AG04449 (cell line): ENCODE results near the gene ADCY10.

Experiments used
- CTCF ChIA-PET: fragments of 350-600 bp; formaldehyde crosslinking; extraction: SDS; loops from one replicate; lab custom pipeline; 2021; ENCODE audit warnings: antibody characterized with exemption; lab: Yijun Ruan, JAX
- POLR2A ChIA-PET: fragments of 400-600, 350-600 bp; formaldehyde crosslinking; extraction: SDS; loops from one replicate; lab custom pipeline; 2020; ENCODE audit warnings: antibody characterized with exemption, inconsistent platforms; lab: Yijun Ruan, JAX
- DNase-seq: peaks from one replicate; pipeline ENCODE4 v3.0.0-alpha.2; 2010; ENCODE audit warnings: low read depth, low spot score
- H3K4me3 ChIP-seq: 2 replicates; pipeline ENCODE4 v1.5.1; 2011; ENCODE audit warnings: low read depth, mild to moderate bottlenecking, control low read depth, low read length
- CTCF ChIP-seq: IDR thresholded peaks from one replicate; pipeline ENCODE4 v1.5.1; 2011; ENCODE audit warnings: mild to moderate bottlenecking, moderate library complexity, low read length, control low read depth, inconsistent platforms; ENCODE audit not compliant: insufficient read depth; ENCODE audit errors: missing control alignments

Gene ADCY10

GRCh38 chr1:167854184-167854583, 59.8 kb downstream of the ADCY10 start:
- H3K4me3 ChIP-seq = no peak overlapping the region
- no peak for TF ChIP-seq CTCF
- ChIA-PET CTCF (interaction anchor here (0.7 kb wide), 1 partner anchor 149 kb away, joined by 3 read pairs; no protein-coding TSS in a partner anchor), POLR2A (no interaction called here)
- no peak for DNase-seq

GRCh38 chr1:167849666-167850065, 64.3 kb downstream of the ADCY10 start:
- DNase-seq = no peak
- no peak for TF ChIP-seq CTCF
- ChIA-PET POLR2A (no interaction called here), CTCF (interaction anchor here (1.2 kb wide), 1 partner anchor 20 kb away, joined by 3 read pairs; no protein-coding TSS in a partner anchor)
- H3K4me3 ChIP-seq = no peak overlapping the region

GRCh38 chr1:167842872-167843271, 71.1 kb downstream of the ADCY10 start:
- CTCF ChIA-PET = interaction anchor here (0.6 kb wide), 1 partner anchor 129 kb away, joined by 3 read pairs; no protein-coding TSS in a partner anchor
- POLR2A ChIA-PET = no interaction called here
- DNase-seq = no peak
- H3K4me3 ChIP-seq = no peak overlapping the region
- TF ChIP-seq CTCF = no peak

- ChIA-PET POLR2A (no interaction called here), CTCF (interaction anchor here (0.9 kb wide), 1 partner anchor 16 kb away, joined by 3 read pairs; no protein-coding TSS in a partner anchor)
- H3K4me3 ChIP-seq = no peak overlapping the region
- no peak for TF ChIP-seq CTCF
- no peak for DNase-seq
Measured at GRCh38 chr1:167841530-167841929, 72.4 kb downstream of the ADCY10 start.

- ChIA-PET CTCF (no interaction called here), POLR2A (no interaction called here)
- no peak overlapping the region for H3K4me3 ChIP-seq
- no peak for TF ChIP-seq CTCF
- no peak for DNase-seq
Measured at GRCh38 chr1:167839009-167839408, 74.9 kb downstream of the ADCY10 start.

- TF ChIP-seq CTCF = no peak
- ChIA-PET CTCF (no interaction called here), POLR2A (no interaction called here)
- no peak overlapping the region for H3K4me3 ChIP-seq
- no peak for DNase-seq
Measured at GRCh38 chr1:167837326-167837725, 76.6 kb downstream of the ADCY10 start.
